ENCODE data around the gene OR8D2.

GRCh38 chr11:124344346-124344745, 24.3 kb upstream of the OR8D2 start:
- TF ChIP-seq EZH2 (IDR thresholded peaks at IDR 0.05; ENCODE audit: low read length, missing control alignments), result no peak
- no peak for TF ChIP-seq CTCF (conservative IDR thresholded peaks at IDR 0.05 in 1 of 2, IDR thresholded peaks at IDR 0.05 in 1 of 2; ENCODE audit: low read depth in 1 of 2, low read length in 2 of 2)
